ENCODE results near the gene STAB1. TPM values are rescaled to one million over a fixed set of nuclear protein-coding genes. Genes with fewer than 3 reads are reported as not detected.

STAB1 gene
- total RNA-seq, 4 donors from 2014 or later = 5.3 to 21.1 (median 14.3) TPM

GRCh38 chr3:52546111-52546901 is 51.2 kb downstream of the STAB1 start:
- H3K4me1 ChIP-seq = no peaks in the 10 kb centered on the region
- H3K9me3 ChIP-seq = no peaks in the 10 kb centered on the region
- peaks cover 52% of the 10 kb centered on the region for H3K36me3 ChIP-seq
- no peak overlapping the region for H3K27ac ChIP-seq
- WGBS = 80% methylated on average over 3 of the region's 3 CpGs
- no peak overlapping the region for H3K4me3 ChIP-seq
- H3K27me3 ChIP-seq = no peaks in the 10 kb centered on the region
- no peak for DNase-seq (ENCODE audit: low spot score in 2 of 2)
- TF ChIP-seq CTCF (IDR thresholded peaks at IDR 0.05) = no peak
- no peak for TF ChIP-seq POLR2A (IDR thresholded peaks at IDR 0.05)
- TF ChIP-seq EP300 (IDR thresholded peaks at IDR 0.05) = no peak
- no peak for TF ChIP-seq POLR2AphosphoS5 (IDR thresholded peaks at IDR 0.05)

- Histone ChIP-seq H3K27ac (no peak overlapping the region), H3K9me3 (no peaks in the 10 kb centered on the region), H3K4me1 (no peaks in the 10 kb centered on the region), H3K27me3 (no peaks in the 10 kb centered on the region), H3K4me3 (no peak overlapping the region), H3K36me3 (peaks cover 59% of the 10 kb centered on the region)
- no peak for DNase-seq (ENCODE audit: low spot score in 2 of 2)
- TF ChIP-seq POLR2AphosphoS5 (IDR thresholded peaks at IDR 0.05) = no peak
- TF ChIP-seq EP300 (IDR thresholded peaks at IDR 0.05) = no peak
- TF ChIP-seq CTCF (IDR thresholded peaks at IDR 0.05) = no peak
- no peak for TF ChIP-seq POLR2A (IDR thresholded peaks at IDR 0.05)
- 76% methylated on average over 2 of the region's 2 CpGs for WGBS
These were observed 52.0 kb downstream of the STAB1 start for GRCh38 chr3:52547143-52547542.

DNA sequence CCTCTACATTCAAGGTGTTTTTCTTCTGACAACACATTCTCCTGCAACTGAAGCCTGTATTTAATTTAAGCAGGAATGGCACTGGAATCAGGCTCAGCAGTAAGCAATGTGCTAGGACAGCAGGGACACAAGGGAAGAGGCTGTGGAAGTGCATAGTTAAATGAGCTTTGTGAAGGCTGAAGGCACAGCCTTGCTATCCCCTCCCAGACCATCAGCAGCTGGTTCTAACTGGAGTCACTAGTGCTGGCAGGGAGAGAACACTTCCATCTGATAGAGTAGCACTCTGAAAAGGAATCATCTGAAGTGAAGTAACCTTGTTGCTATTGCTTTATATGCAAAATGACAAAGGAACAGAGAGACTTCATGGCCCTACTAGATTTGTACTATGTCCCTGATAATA is 56.0 kb downstream of the STAB1 start:
- no peak overlapping the region for H3K4me3 ChIP-seq
- no peaks in the 10 kb centered on the region for H3K4me1 ChIP-seq
- DNase-seq (ENCODE audit: low spot score in 2 of 2) = no peak
- H3K27me3 ChIP-seq = no peaks in the 10 kb centered on the region
- H3K36me3 ChIP-seq = peaks cover 84% of the 10 kb centered on the region
- no peaks in the 10 kb centered on the region for H3K9me3 ChIP-seq
- H3K27ac ChIP-seq = no peak overlapping the region
- no peak for TF ChIP-seq POLR2AphosphoS5 (IDR thresholded peaks at IDR 0.05)
- TF ChIP-seq CTCF (IDR thresholded peaks at IDR 0.05) = no peak

GRCh38 chr3:52552089-52552488 is 57.0 kb downstream of the STAB1 start:
- no peak overlapping the region for H3K4me3 ChIP-seq
- H3K4me1 ChIP-seq = no peaks in the 10 kb centered on the region
- TF ChIP-seq POLR2AphosphoS5 (IDR thresholded peaks at IDR 0.05) (no peak), POLR2A (IDR thresholded peaks at IDR 0.05) (no peak), CTCF (IDR thresholded peaks at IDR 0.05) (no peak), EP300 (IDR thresholded peaks at IDR 0.05) (no peak)
- H3K9me3 ChIP-seq = no peaks in the 10 kb centered on the region
- WGBS = 68% methylated on average over 3 of the region's 3 CpGs
- DNase-seq (ENCODE audit: low spot score in 2 of 2) = no peak
- H3K27me3 ChIP-seq = no peaks in the 10 kb centered on the region
- peaks cover 81% of the 10 kb centered on the region for H3K36me3 ChIP-seq
- H3K27ac ChIP-seq = no peak overlapping the region

- 93% methylated on average over 5 of the region's 5 CpGs for WGBS
- no peak for TF ChIP-seq CTCF (IDR thresholded peaks at IDR 0.05)
- no peak for TF ChIP-seq POLR2A (IDR thresholded peaks at IDR 0.05)
- TF ChIP-seq EP300 (IDR thresholded peaks at IDR 0.05) = no peak
- no peak for TF ChIP-seq POLR2AphosphoS5 (IDR thresholded peaks at IDR 0.05)
- H3K27me3 ChIP-seq = no peaks in the 10 kb centered on the region
These were observed 59.1 kb downstream of the STAB1 start for GRCh38 chr3:52554026-52554755.

More at GRCh38 chr3:52554026-52554755, 59.1 kb downstream of the STAB1 start:
- no peak for DNase-seq (ENCODE audit: low spot score in 2 of 2)
- Histone ChIP-seq H3K4me3 (no peak overlapping the region), H3K36me3 (peaks cover 78% of the 10 kb centered on the region), H3K9me3 (no peaks in the 10 kb centered on the region), H3K4me1 (no peaks in the 10 kb centered on the region), H3K27ac (no peak overlapping the region)
